Bronchial epithelial cell (primary cell): Measurements from ENCODE around the gene KPNA5. TPM values are rescaled to one million over a fixed set of nuclear protein-coding genes. Genes with fewer than 3 reads are reported as not detected.

Experiments
- DNase-seq: peaks from one replicate; pipeline ENCODE4 v3.0.0-alpha.2; 2010; ENCODE audit warnings: low read depth
- FAIRE-seq: peaks from 2 replicates; lab custom pipeline; 2011; peaks lifted over from hg19 to GRCh38; lab: Jason Lieb, UNC
- H3K27me3 ChIP-seq: 2 replicates; pipeline ENCODE4 v1.5.1; 2011; ENCODE audit warnings: low read length; ENCODE audit not compliant: control insufficient read depth, insufficient read depth
- H3K36me3 ChIP-seq: 2 replicates; pipeline ENCODE4 v1.5.1; 2011; ENCODE audit warnings: low read length; ENCODE audit not compliant: control insufficient read depth, insufficient read depth
- H3K4me3 ChIP-seq: 2 replicates; pipeline ENCODE4 v1.5.1; 2011; ENCODE audit warnings: mild to moderate bottlenecking, low read depth, low read length, control low read depth
- total RNA-seq: library from RNA; depleted of rRNA; stranded (reverse); fragments of >200 nt; gene quantifications from 2 replicates; pipeline ENCODE4 v1.2.1, GENCODE V29; 2014
- TF ChIP-seq, protein P1 (sequence below): IDR thresholded peaks from 2 replicates; pipeline ENCODE4 v1.5.1; 2011; ENCODE audit warnings: mild to moderate bottlenecking, moderate library complexity, low read length, control low read depth, inconsistent platforms; ENCODE audit not compliant: insufficient read depth, severe bottlenecking

KPNA5 gene
- total RNA-seq, 1 donor from 2014 or later, result 3.2 TPM

DNA sequence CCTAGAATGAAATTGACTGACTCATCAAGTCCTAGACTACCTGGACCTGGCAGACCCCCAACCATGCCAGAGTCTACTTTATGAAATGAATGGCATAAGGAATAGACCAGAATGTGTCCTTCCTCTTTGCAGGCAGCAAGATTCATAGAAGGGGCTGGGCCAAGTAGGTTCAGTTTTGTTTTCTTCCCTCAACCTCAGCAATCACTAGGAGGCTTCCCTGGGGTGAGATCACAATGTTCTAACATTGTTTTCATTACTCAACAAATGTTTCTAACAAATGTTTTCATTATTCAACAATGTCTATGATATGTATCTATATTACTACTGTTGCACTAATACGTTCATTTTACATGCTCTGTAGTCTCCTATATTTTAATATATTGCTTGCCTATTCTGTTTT, 92.9 kb downstream of the KPNA5 start:
- H3K27me3 ChIP-seq, result no peaks in the 10 kb centered on the region
- FAIRE-seq (no peak), DNase-seq (no peak)
- TF ChIP-seq, protein P1, sequence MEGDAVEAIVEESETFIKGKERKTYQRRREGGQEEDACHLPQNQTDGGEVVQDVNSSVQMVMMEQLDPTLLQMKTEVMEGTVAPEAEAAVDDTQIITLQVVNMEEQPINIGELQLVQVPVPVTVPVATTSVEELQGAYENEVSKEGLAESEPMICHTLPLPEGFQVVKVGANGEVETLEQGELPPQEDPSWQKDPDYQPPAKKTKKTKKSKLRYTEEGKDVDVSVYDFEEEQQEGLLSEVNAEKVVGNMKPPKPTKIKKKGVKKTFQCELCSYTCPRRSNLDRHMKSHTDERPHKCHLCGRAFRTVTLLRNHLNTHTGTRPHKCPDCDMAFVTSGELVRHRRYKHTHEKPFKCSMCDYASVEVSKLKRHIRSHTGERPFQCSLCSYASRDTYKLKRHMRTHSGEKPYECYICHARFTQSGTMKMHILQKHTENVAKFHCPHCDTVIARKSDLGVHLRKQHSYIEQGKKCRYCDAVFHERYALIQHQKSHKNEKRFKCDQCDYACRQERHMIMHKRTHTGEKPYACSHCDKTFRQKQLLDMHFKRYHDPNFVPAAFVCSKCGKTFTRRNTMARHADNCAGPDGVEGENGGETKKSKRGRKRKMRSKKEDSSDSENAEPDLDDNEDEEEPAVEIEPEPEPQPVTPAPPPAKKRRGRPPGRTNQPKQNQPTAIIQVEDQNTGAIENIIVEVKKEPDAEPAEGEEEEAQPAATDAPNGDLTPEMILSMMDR, result no peak
- no peaks in the 10 kb centered on the region for H3K36me3 ChIP-seq
- H3K4me3 ChIP-seq, result no peak overlapping the region

DNA sequence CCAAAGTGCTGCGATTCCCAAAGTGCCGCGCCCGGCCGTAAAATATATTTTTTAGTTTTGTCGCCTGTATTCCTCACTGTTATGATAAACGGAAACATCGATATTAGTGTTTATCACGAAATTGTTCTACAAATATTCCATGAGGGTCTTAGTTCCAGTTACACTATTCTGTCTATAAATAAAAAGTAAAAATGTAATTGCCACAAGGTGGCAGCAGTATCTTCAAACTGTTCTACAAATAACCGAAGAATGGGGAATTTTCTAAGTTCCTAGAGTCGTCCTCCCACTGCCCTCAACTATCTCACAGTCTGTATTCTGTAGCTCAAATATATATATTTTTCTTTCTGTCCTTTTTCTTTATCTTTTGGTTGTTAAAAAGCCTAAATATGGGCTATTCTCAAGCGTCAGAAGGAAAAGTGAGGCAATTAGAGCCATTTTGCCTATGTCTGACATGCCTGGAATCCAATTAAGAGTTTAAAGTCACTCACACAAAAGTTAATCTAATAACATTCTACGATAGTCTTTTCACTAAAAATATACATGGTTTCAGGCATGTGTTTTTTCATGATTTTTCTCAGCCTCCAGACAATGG, 98.7 kb downstream of the KPNA5 start:
- Histone ChIP-seq H3K36me3 (no peaks in the 10 kb centered on the region), H3K4me3 (no peak overlapping the region), H3K27me3 (no peaks in the 10 kb centered on the region)
- DNase-seq (peak; percentile 47), FAIRE-seq (no peak)
- TF ChIP-seq, protein P1, result no peak

DNA sequence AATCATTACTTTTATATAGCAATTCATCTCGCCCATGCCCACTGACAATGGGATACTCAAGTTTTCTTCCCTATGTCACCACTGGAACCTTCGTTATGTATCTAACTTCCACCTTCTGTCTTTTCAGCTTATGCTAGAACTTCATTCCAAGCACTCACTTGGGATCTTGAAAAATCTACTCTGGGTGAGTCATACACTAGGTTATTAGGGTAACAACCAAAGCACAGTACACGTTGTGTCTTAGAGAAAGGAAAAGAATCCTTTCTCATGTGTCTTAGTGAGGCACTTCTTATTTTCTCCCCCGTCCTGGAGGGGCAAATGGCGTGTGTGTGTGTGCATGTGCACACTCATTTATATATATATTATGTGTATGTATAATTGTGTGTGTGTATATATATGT, 102.8 kb downstream of the KPNA5 start:
- TF ChIP-seq, protein P1, result no peak
- Histone ChIP-seq H3K27me3 (no peaks in the 10 kb centered on the region), H3K4me3 (no peak overlapping the region), H3K36me3 (no peaks in the 10 kb centered on the region)
- FAIRE-seq (no peak), DNase-seq (peak; percentile 8)

Other genes with a start within 250 kb of the KPNA5 start
- gene CALHM6, start 219.8 kb upstream of the KPNA5 start, total RNA-seq, result 0.64 and 0.79 TPM in 2 replicates
- gene CALHM5, start 169.6 kb upstream of the KPNA5 start, total RNA-seq, result under 0.01 TPM in 1 of 2 replicates, not detected in the other
- gene TRAPPC3L, start 135.5 kb upstream of the KPNA5 start, total RNA-seq, result not detected in 2 replicates
- gene CALHM4, start 127.5 kb upstream of the KPNA5 start, total RNA-seq, result under 0.01 TPM in 1 of 2 replicates, not detected in the other
- 19.5 and 19.6 TPM in 2 replicates for gene RWDD1, start 109.7 kb upstream of the KPNA5 start, total RNA-seq
- gene RSPH4A, start 64.7 kb upstream of the KPNA5 start, total RNA-seq, result 0.13 and 0.26 TPM in 2 replicates
- 18.7 and 23.0 TPM in 2 replicates for gene ZUP1, start 12.4 kb upstream of the KPNA5 start, total RNA-seq
- not detected in 2 replicates for gene FAM162B, start 84.5 kb downstream of the KPNA5 start, total RNA-seq
- gene GPRC6A, start 147.9 kb downstream of the KPNA5 start, total RNA-seq, result not detected in 2 replicates
- not detected in 2 replicates for gene RFX6, start 196.0 kb downstream of the KPNA5 start, total RNA-seq